NCI-H2227 (cell line): ENCODE results near the gene TESK1.
"Not testable (repeated sequence)": the region's sequence is repeated elsewhere in the genome, so short reads cannot be mapped to it uniquely, and the experiment has no call there.

Experiments
- DNase-seq: peaks from one replicate; lab custom pipeline; 2025; ENCODE audit not compliant: unreplicated experiment; lab: John Stamatoyannopoulos, UW

TESK1 gene

DNA sequence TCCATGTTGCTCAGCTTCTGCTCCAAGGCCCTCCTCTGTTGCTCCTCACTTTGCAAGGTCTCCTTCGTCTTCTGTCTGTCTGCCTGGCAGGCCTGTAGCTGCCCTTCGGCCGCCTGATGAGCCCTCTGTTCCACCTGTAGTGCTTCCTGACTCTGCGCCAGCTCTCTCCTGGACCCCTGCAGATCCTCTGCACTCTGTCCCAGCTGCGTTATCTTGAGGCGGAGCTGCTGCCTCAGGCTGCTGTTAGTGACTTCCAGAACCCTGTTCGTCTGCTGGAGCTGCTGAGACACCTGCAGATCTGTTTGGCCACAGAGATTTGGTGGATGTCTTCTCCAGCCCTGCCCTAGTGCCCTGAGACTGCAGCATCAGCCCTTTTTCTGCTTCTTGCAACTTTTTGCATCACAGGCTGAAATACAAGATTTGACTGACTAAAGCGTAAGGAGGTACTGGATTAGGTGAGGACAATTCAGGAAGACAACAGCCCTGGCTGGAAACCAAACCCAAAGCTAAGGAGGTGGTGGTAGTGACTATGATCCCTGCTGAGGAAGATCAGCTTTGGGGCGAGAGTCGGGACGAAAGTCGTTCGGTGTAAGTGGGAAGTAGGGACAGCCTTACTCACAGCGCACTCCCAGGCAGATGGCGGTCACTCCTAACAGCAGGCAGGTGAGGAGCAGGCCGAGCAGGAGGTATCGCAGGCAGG, 11.1 kb downstream of the TESK1 start:
- DNase-seq = no peak

DNA sequence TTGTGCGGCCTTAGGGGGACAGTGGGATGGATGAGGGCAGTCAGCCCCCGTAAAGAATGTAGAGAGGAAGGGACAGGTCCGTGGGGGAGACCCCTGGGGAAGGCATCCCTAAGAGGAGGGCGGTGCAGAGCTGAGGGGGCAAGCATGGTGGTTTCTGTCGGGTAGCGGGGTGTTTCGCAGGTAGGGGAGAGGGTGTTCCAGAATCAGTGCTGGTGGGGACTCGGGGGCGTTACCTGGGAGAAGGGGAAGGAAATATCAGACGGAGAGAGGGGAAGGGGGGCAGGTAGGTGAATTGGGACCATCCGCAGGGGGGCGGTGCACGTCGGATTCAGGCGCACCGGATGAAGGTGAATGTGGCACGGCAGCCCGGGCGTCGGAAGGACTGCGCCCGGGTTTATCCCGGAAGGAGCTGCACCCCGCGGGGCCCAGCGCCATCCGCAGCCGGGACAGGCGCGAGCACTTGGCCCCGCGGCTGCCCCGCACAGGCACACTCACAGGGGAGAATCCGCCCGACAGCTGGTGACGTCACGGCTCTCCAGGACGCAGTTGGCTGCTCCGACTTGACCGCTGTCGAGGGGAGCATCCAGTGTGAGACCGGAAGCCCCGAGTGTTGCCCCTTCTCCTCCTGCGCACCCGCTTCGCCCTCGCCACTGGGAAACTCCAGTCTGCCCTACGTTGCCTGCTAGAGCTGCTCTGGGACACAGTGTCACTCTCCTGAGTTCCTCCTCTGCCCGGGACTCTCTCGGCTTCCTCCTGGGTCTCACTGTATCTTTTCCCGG, 11.8 kb downstream of the TESK1 start:
- peak; percentile 27 for DNase-seq

DNA sequence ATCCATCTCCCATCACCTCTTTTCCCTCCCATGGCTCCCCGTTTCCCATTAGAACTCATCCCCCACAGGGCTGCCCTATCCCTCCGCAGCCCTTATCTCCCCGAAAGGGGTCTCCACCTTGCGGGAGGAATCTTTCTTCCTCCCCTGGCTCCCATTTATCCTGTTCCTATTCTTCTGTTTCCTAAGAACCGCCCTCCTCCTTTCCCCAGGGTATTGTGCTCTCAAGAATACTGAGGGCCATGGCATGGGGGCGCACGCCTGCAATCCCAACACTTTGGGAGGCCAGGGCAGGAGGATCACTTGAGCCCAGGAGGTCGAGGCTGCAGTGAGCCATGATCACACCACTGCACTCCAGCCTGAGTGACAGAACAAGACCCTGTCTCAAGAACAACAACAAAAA, 12.5 kb downstream of the TESK1 start:
- no peak for DNase-seq

DNA sequence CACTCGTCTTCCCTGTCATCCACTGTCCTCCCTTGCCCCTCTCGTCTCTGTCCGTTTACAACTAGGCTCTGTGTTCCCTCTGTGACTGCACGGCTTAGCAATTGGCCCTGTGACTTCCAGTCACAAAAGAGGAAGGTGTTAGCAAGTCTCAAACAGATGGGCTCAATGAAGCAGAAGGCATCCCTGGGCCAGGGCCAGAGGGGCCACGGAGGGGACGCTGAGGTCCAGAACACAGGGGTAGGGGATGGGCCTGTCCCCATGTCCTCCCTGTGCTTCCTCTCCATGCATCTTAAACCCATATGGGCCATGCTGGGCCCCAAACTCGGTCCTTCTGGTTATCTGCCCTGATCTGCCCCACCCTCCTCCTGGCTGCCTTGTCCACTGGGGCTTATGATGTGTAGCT, 13.3 kb downstream of the TESK1 start, which contains the start of gene CD72:
CD72 (minus strand) TSS at position 89 of the 403 bp plus-strand sequence. CDS start 110 bp downstream, outside the sequence.
- DNase-seq = no peak

DNA sequence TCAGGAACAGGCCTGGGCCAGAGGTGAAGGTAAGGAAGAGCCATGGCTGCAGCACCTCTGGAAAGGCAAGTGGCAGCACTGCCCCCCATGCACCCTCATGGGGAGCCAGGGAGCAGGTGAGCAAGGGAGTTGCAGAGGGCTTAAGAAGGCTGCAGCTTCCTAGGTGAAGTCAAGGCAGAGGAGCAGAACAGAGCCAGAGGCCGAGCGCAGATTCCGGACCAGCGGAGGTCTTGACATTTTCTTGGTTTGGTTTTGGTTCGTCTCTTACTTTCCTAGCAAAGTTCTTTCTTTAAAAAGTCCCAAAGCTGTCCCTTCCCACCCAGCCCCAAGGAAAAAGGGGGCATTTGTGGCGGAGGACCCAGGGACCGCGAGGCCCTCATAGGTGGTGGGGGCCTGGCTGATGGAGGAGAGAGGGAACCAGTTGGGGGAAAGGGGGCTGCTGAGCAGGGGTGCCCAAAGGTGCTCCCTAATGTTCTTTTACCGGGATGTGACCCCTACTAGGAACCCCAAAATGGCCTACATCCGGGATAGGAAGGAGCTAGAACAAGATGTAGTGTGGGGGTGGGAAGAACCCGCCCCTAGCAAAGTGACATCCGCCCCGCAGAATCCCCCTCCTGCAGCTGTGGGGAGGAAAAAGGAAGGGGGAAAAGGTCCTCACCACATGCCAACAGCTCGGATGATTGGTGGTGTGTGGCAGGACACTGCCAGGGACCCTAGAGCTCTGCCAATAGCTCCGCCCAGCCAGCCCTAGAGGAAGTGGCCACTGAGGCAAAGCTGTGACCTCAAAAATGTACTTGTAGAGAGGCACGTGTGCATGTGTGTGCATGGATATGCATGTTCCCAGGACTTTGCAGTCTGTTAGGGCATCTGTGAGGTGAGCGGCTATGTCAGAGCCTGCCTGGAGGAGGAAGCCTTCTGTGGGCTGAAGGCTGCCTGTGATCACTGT, 14.1 kb downstream of the TESK1 start:
- DNase-seq = no peak

DNA sequence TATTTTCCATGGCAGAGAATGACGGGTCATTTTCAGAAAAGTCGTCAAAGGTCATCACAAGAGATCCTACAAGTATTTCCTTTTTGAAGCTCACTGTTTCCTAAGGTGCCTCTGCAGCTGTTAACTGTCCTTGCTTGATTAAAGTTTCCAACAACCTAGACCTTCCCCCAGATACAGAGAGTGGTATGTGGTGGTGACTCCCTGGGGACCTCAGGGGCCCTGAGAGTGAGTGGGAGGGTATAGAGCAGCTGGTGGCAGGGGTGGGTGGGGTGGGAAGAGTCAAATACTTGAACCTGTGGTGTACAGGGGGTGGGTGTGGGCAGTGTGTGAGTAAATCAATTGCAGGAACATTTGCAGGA, 14.7 kb downstream of the TESK1 start:
- DNase-seq = no peak

DNA sequence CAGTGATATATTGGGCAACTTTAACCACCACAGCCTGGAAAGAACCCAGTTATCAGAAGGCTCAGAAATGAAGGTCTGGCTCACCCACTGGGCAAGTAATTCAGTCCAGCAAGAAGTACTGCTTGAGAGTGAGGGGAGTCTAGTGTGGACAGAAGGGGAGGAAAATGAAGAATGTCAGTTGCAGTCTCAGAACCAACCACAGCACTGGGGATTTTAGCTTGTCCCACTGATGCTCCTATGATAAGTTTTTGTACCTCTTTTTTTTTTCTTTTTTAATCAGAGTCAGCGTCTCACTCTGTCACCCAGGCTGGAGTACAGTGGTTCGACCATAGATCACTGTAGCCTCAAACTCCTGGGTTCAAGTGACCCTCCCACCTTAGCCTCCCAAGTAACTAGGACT, 22.5 kb downstream of the TESK1 start:
- DNase-seq = no peak

DNA sequence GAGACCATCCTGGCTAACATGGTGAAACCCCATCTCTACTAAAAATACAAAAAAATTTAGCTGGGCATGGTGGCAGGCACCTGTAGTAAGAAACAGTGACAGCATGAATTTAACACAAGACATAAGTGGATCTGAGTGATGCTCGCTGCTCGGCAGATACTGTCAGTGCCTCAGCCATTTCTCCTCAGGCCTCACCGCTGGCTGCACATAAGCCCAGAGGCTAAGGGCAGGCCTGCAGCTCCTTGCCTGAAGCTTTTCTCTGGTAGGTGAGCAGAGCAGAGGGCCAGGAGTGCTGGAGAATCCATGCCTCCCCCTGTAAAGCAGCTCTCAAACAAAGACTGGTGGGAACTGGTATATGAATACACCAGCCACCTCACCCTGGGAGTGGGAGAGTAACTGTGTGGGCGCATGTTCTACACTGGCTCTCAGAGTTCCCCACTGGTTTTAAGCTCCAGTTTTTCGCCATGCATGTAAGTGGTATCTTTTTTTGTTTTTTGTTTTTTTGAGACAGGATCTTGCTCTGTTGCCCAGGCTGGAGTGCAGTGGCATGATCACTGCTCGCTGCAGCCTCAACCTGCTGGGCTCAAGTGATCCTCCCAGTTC, 23.4 kb downstream of the TESK1 start:
- no peak for DNase-seq

DNA sequence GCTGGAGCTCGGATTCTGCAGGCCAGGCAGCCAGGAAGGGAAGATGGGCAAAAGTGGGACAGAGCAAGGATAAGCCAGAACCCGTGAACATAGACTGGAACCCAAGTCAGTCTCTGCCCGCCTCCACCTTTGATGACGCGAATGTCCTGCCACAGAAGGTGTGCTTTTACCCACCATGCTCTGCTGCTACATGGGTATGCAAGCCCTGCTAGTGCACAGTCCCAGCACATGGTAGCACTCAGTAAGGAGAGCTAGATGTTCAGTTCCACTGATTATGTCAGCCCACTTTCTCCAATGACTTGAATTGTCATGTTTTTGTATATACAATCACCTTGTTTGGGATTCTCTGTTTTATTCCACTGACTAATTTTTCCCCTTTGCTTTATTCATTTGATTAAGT, 24.5 kb downstream of the TESK1 start:
- DNase-seq = no peak

DNA sequence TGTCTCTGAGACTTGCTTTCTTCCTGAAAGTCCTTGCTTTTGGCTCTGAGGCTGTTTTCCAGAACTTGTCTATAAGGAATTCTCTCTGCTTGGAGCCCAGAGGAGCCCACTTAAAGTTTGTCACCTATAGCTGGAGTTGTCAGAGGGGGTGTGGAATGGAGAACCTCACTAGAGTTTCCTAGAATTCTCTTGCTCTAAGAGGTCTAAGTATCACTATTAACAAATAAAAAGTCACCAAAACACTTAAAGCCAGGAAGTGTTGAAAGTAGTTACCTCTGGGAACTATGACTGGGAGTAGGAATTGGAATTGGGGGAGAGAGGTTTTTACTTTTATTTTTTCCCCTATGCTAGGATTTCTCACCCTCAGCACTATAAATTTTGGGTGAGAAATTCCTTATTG, 30.7 kb downstream of the TESK1 start:
- DNase-seq = no peak

DNA sequence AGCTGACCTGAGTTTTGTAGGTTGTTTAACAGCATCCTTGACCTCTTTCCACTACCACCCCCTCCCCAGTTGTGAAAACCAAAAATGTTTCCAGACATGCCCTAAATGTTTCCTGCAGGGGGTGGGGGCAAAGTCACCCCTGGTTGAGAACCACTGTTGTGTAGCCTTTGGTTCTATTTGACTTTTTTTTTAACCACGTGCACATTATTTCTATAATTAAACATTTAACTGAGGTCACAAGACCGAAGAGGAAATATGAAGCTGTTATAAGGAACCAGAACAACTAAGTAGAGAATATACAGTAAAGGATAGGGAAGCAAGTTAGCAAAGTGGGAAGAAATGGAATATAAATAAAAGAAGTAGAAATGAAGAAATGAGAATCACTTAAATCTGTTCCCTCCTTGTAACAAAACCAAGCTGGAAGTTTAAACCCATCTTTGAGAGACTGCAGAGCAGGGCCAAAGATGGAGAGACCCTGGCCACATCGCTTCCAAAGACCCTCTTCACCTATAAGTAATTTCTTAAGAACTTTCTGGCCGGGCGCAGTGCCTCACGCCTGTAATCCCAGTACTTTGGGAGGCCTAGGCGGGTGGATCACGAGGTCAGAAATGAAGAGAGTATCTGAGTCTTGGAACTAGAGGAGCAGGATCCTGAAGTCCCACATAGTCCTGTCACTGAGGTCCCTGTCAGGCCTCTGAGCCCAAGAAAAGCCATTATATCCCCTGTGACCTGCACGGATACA, 31.2 kb downstream of the TESK1 start:
- no peak for DNase-seq

DNA sequence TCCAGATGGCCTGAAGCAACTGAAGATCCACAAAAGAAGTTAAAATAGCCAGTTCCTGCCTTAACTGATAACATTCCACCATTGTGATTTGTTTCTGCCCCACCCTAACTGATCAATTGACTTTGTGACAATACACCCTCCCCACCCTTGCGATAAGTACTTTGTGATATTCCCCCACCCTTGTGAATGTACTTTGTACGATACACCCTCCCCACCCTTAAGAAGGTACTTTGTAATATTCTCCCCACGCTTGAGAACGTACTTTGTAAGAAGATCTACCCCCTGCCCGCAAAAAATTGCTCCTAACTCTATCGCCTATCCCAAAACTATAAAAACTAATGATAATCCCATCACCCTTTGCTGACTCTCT, 31.8 kb downstream of the TESK1 start:
- not testable (repeated sequence) for DNase-seq

DNA sequence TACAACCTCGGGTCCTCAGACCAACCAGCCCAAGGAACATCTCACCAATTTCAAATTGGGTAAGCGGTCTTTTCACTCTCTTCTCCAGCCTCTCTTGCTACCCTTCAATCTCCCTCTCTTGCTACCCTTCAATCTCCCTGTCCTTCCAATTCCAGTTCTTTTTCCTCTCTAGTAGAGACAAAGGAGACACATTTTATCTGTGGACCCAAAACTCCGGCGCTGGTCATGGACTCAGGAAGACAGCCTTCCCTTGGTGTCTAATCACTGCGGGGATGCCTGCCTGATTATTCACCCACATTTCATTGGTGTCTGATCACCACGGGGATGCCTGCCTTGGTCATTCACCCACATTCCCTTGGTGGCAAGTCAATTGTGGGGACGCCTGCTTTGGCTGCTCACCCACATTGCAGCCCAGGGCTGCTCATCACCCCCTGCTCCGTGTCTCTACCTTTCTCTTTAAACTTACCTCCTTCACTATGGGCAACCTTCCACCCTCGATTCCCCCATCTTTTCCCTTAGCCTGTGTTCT, 32.4 kb downstream of the TESK1 start:
- not testable (repeated sequence) for DNase-seq

DNA sequence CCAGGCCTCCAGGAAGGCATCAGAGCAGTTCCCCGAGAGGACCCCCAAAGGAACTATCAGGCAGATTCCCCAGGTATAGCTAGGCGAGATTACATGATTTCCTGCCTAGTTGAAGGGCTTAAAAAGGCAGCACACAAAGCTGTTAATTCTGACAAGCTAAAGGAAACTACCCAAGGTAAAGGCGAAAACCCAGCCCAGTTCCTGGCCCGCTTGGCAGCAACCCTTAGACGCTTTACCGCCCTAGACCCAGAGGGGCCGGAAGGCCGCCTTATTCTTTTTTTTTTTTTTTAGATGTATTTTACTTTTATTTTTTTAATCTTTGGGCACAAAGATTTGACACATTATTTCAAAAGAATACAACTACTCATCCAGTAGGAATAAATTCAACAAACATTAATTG, 33.7 kb downstream of the TESK1 start:
- not testable (repeated sequence) for DNase-seq

DNA sequence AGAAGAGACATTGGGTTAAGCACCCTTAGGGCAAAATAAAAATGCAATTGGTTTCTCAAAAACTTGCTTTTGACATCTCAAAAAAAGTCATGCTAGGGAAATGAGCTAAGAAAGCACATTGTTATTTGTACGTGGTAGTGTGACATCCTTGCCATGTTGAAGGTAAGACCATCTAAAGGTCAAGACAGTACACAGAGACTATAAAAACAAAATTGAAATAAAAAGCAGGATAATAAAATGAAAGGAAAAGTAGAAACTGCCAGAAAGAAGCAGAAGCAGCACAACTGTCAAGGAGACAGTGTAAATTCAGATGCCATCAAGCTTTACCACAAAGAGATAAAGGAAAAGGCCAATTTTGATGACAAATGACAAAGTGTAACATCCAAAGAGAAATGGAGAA, 34.2 kb downstream of the TESK1 start:
- DNase-seq = not testable (repeated sequence)

DNA sequence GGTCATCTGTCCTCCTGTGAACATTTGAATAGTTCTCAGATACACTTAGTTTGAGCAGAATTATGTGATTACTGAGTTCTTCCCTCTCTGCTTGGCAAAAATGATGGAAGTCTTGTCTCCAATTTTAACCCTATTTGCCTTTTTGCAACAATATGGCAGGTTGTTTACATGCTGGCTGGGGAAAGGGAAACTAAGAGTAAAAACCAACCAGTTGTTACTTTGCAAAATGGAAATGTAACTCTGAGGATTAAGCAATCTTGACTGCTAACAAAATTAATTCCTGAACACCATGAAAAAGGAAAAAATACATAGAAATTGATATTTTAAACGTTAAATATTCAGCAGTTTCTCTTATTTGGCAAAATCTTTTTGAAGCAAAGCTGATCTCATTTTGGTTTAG, 34.6 kb downstream of the TESK1 start:
- DNase-seq = no peak

DNA sequence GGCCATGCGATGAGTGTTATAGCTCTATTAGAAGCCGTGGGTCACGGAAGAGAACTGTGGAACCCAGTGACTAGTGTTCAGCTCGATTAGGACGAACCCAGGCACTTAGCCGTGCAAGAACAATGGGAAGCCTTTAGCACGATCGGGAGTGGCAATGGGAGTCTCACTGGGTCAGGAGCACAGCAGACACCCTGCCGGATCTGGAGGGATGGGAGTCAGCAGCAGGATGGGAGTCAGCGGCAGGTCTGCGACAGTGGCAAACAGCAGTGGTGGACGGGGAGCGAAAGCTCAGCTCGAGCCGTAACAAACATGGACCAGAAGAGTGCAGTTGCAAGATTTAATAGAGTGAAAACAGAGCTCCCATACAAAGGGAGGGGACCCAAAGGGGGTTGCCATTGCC, 35.4 kb downstream of the TESK1 start:
- DNase-seq = not testable (repeated sequence)

DNA sequence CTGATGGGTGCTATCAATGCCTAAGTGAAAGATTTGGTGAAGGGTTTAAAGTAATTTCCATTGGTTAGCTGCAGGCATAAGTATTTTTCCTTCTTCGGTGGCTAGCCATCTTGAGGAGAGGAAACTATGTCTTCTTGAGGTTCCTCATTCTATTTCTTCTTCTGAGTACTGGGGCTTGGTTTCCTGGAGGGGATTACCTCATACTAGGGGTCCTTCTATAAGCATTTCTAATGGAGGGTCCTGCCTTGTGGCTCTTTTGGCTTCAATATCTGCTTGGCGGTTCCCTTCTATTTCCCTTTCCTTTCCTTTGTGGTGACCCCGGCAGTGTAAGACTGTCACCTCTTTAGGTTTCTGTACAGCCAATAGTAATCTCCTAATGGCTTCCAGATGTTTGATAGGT, 36.4 kb downstream of the TESK1 start:
- DNase-seq = not testable (repeated sequence)

DNA sequence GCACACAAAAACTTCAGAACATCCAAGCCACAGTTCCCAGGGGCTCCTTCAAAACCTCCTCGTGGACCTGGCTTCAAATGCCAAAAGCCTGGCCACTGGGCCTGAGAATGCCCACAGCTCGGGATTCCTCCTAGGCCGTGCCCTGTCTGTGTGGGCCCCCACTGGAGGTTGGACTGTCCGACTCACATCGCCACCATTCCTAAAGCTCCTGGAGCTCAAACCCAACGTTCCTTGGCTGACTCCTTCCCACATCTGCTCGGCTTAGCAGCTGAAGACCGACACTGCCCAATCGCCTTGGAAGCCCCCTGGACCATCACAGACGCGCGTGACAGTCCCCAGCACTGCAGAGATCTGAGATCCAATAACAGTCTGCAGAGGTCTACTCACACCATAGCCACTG, 38.0 kb downstream of the TESK1 start:
- DNase-seq = no peak

DNA sequence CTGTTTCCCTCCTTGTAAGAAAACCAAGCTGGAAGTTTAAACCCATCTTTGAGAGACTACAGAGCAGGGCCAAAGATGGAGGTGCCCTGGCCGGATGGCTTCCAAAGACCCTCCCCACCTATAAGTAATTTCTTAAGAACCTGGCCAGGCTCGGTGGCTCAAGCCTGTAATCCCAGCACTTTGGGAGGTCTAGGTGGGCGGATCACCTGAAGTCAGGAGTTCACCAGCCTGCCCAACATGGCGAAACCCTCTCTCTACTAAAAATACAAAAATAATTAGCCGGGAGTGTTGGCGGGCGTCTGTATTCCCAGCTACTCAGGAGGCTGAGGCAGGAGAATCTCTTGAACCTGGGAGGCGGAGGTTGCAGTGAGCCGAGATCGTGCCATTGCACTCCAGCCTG, 40.7 kb downstream of the TESK1 start:
- not testable (repeated sequence) for DNase-seq
